Measurements from ENCODE around the gene SLN.

DNA sequence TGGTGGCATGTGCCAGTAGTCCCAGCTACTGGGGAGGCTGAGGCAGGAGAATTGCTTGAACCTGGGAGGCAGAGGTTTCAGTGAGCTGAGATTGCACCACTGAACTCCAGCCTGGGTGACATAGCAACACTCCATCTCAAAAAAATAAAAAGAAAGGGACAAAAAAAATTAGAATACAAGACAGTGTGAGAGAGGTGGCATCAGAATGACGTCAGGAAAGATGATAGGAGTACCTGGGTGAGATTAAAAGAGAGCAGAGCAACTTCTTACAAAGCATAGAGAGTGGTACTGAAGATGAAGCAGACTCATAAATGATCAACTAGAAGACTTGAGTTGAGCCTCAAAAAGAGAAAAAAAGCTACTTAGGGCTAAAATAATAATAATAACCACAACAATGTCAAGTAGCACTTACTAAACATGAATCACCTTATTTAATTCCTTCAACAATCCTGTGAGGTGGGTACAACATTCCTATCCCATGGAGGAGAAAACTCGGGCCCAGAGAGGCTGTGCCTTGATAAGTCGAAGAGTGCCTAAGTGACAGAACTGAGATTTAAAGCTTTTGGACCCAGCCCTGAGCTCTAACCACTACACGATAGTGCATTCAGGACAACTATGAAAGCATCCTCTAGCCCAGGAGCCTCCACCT is 5.2 kb upstream of the SLN start:
- TF ChIP-seq, protein P1, sequence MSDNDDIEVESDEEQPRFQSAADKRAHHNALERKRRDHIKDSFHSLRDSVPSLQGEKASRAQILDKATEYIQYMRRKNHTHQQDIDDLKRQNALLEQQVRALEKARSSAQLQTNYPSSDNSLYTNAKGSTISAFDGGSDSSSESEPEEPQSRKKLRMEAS (IDR thresholded peaks at IDR 0.05; ENCODE audit: insufficient read depth, insufficient read length) = no peak
- TF ChIP-seq, protein P2, sequence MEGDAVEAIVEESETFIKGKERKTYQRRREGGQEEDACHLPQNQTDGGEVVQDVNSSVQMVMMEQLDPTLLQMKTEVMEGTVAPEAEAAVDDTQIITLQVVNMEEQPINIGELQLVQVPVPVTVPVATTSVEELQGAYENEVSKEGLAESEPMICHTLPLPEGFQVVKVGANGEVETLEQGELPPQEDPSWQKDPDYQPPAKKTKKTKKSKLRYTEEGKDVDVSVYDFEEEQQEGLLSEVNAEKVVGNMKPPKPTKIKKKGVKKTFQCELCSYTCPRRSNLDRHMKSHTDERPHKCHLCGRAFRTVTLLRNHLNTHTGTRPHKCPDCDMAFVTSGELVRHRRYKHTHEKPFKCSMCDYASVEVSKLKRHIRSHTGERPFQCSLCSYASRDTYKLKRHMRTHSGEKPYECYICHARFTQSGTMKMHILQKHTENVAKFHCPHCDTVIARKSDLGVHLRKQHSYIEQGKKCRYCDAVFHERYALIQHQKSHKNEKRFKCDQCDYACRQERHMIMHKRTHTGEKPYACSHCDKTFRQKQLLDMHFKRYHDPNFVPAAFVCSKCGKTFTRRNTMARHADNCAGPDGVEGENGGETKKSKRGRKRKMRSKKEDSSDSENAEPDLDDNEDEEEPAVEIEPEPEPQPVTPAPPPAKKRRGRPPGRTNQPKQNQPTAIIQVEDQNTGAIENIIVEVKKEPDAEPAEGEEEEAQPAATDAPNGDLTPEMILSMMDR (IDR thresholded peaks at IDR 0.05; ENCODE audit: extremely low read depth in 1 of 2, insufficient read depth in 1 of 2, low read depth in 1 of 2, low read length in 2 of 2) = no peak
- no peak for TF ChIP-seq EZH2 (IDR thresholded peaks at IDR 0.05; ENCODE audit: borderline replicate concordance, low read depth, low read length, severe bottlenecking)
- no peak for TF ChIP-seq GATA2 (IDR thresholded peaks at IDR 0.05; ENCODE audit: insufficient read depth, insufficient read length, low read depth, low read length)

Data from endothelial cell of umbilical vein (primary cell).